ENCODE data around the gene RBMS1. TPM values are rescaled to one million over a fixed set of nuclear protein-coding genes. Genes with fewer than 3 reads are reported as not detected.

Gene RBMS1
- total RNA-seq, 1 donor from 2014 or later: 136 TPM

DNA sequence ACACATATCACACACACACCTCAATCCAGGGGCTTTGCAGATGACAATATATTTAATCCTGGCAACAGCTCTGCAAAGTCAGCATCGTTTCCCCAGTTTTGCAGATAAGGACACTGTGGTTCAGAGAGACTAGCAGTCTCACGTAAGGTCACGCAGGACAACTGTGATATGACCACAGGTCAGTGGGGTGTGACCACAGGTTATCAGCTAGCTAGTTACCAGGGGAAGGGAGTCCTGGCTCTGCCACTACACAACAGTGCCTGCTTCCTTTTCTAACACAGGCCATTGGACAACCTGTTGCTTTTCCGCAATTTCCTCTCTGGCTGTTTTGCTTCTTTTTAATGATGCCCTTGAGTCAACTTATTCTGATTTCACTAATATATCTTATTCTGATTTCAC lies 33.3 kb downstream of the RBMS1 start:
- DNase-seq (ENCODE audit: low spot score): no peak
- TF ChIP-seq, protein P1, sequence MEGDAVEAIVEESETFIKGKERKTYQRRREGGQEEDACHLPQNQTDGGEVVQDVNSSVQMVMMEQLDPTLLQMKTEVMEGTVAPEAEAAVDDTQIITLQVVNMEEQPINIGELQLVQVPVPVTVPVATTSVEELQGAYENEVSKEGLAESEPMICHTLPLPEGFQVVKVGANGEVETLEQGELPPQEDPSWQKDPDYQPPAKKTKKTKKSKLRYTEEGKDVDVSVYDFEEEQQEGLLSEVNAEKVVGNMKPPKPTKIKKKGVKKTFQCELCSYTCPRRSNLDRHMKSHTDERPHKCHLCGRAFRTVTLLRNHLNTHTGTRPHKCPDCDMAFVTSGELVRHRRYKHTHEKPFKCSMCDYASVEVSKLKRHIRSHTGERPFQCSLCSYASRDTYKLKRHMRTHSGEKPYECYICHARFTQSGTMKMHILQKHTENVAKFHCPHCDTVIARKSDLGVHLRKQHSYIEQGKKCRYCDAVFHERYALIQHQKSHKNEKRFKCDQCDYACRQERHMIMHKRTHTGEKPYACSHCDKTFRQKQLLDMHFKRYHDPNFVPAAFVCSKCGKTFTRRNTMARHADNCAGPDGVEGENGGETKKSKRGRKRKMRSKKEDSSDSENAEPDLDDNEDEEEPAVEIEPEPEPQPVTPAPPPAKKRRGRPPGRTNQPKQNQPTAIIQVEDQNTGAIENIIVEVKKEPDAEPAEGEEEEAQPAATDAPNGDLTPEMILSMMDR (IDR thresholded peaks at IDR 0.05; ENCODE audit: unreplicated experiment): no peak
- no peak overlapping the region for H3K27ac Mint-ChIP-seq (ENCODE audit: unreplicated experiment)
- H3K4me1 Mint-ChIP-seq (ENCODE audit: unreplicated experiment): peaks cover 34% of the 10 kb centered on the region
- H3K4me3 Mint-ChIP-seq (ENCODE audit: unreplicated experiment): no peak overlapping the region
- H3K9me3 Mint-ChIP-seq (ENCODE audit: unreplicated experiment): no peaks in the 10 kb centered on the region
- H3K36me3 Mint-ChIP-seq (ENCODE audit: low read depth, unreplicated experiment): no peaks in the 10 kb centered on the region
- no peaks in the 10 kb centered on the region for H3K27me3 Mint-ChIP-seq (ENCODE audit: unreplicated experiment)

GRCh38 chr2:160459538-160460332 lies 33.9 kb downstream of the RBMS1 start:
- TF ChIP-seq, protein P1 (IDR thresholded peaks at IDR 0.05; ENCODE audit: unreplicated experiment): no peak
- H3K9me3 Mint-ChIP-seq (ENCODE audit: unreplicated experiment): no peaks in the 10 kb centered on the region
- H3K27me3 Mint-ChIP-seq (ENCODE audit: unreplicated experiment): no peaks in the 10 kb centered on the region
- H3K36me3 Mint-ChIP-seq (ENCODE audit: low read depth, unreplicated experiment): no peaks in the 10 kb centered on the region
- peaks cover 34% of the 10 kb centered on the region for H3K4me1 Mint-ChIP-seq (ENCODE audit: unreplicated experiment)
- DNase-seq (ENCODE audit: low spot score): no peak
- H3K4me3 Mint-ChIP-seq (ENCODE audit: unreplicated experiment): no peak overlapping the region
- no peak overlapping the region for H3K27ac Mint-ChIP-seq (ENCODE audit: unreplicated experiment)

GRCh38 chr2:160458718-160459453 lies 34.7 kb downstream of the RBMS1 start:
- Mint-ChIP-seq H3K27ac (ENCODE audit: unreplicated experiment) (no peak overlapping the region), H3K4me3 (ENCODE audit: unreplicated experiment) (no peak overlapping the region), H3K36me3 (ENCODE audit: low read depth, unreplicated experiment) (no peaks in the 10 kb centered on the region), H3K27me3 (ENCODE audit: unreplicated experiment) (no peaks in the 10 kb centered on the region), H3K9me3 (ENCODE audit: unreplicated experiment) (no peaks in the 10 kb centered on the region), H3K4me1 (ENCODE audit: unreplicated experiment) (peaks cover 32% of the 10 kb centered on the region)
- TF ChIP-seq, protein P1 (IDR thresholded peaks at IDR 0.05; ENCODE audit: unreplicated experiment): no peak
- no peak for DNase-seq (ENCODE audit: low spot score)

GRCh38 chr2:160457588-160457987 lies 36.0 kb downstream of the RBMS1 start:
- Mint-ChIP-seq H3K4me1 (ENCODE audit: unreplicated experiment) (peaks cover 24% of the 10 kb centered on the region), H3K36me3 (ENCODE audit: low read depth, unreplicated experiment) (no peaks in the 10 kb centered on the region), H3K27me3 (ENCODE audit: unreplicated experiment) (no peaks in the 10 kb centered on the region), H3K4me3 (ENCODE audit: unreplicated experiment) (no peak overlapping the region), H3K9me3 (ENCODE audit: unreplicated experiment) (no peaks in the 10 kb centered on the region), H3K27ac (ENCODE audit: unreplicated experiment) (no peak overlapping the region)
- no peak for DNase-seq (ENCODE audit: low spot score)
- TF ChIP-seq, protein P1 (IDR thresholded peaks at IDR 0.05; ENCODE audit: unreplicated experiment): no peak
